HCT116 (cell line): ENCODE results near the gene AGPAT2. TPM values are rescaled to one million over a fixed set of nuclear protein-coding genes. Genes with fewer than 3 reads are reported as not detected.

Source experiments
- ATAC-seq: fragments of 200-7000 bp; cut with Tn5 transposase; 2 replicates; pipeline ENCODE4 v1.9.1; 2020; ENCODE audit warnings: mild to moderate bottlenecking, moderate library complexity
- BruUV-seq: library from RNA; stranded (reverse); fragments of 400-500 nt; replicated peaks from 2 replicates; lab custom pipeline; 2021; lab: Mats Ljungman, UMichigan
- CTCF ChIA-PET: fragments of 300-600 bp; sonication (Branson Sonifier 250); formaldehyde crosslinking; loops from one replicate; lab custom pipeline; 2021; ENCODE audit warnings: antibody characterized with exemption; lab: Charles Lee
- POLR2A ChIA-PET: fragments of 300-600, 350-600 bp; sonication (Branson Sonifier 250); formaldehyde crosslinking; loops from one replicate; lab custom pipeline; 2021; ENCODE audit warnings: antibody characterized with exemption; lab: Charles Lee
- RAD21 ChIA-PET, 2 experiments: fragments of 300-600 bp; sonication (Branson Sonifier 250); formaldehyde crosslinking; loops; one replicate each; lab custom pipeline; 2023; ENCODE audit warnings: low total read pairs in 2 of 2; ENCODE audit not compliant: uncharacterized antibody in 2 of 2, unreplicated experiment in 2 of 2, low non-redundant PET in 1 of 2; lab: Charles Lee
- DNase-seq: peaks from one replicate; pipeline ENCODE4 v3.0.0-alpha.2; 2010; ENCODE audit warnings: low read depth, low spot score
- H2AFZ ChIP-seq: fragments of 200-600 bp; shearing (Covaris generic), sonication (generic); 2 replicates; pipeline ENCODE4 v1.6.1; 2017; ENCODE audit warnings: low read depth, mixed run types, mixed read lengths, antibody characterized with exemption, low read length; ENCODE audit not compliant: poor library complexity, severe bottlenecking
- H3K27ac ChIP-seq: 2 replicates; pipeline ENCODE4 v1.5.1; 2012; ENCODE audit warnings: low read depth, low read length
- H3K27me3 ChIP-seq: fragments of 200-600 bp; sonication (generic); 2 replicates; pipeline ENCODE4 v1.6.1; 2016; ENCODE audit warnings: mixed run types, low read length, mixed read lengths; ENCODE audit not compliant: insufficient read depth
- H3K36me3 ChIP-seq, 2 experiments: fragments of 200-500 bp in 1 of 2; fragments of 200-600 bp in 1 of 2; sonication (Bioruptor generic) in 1 of 2; sonication (generic) in 1 of 2; 2 replicates each; pipeline versions ENCODE4 v1.5.1 to v1.6.1; 2014 to 2016; ENCODE audit warnings: low read length in 2 of 2, inconsistent platforms in 1 of 2, mixed read lengths in 1 of 2, mixed run types in 1 of 2; ENCODE audit not compliant: insufficient read depth in 2 of 2, control insufficient read depth in 1 of 2
- H3K4me1 ChIP-seq, 2 experiments: fragments of 200-600 bp in 1 of 2; sonication (generic) in 1 of 2; 2 replicates each; pipeline versions ENCODE4 v1.5.1 to v1.6.1; 2012 to 2017; ENCODE audit warnings: low read length in 2 of 2, inconsistent platforms in 1 of 2, mild to moderate bottlenecking in 1 of 2, mixed read lengths in 1 of 2, mixed run types in 1 of 2, moderate library complexity in 1 of 2; ENCODE audit not compliant: insufficient read depth in 2 of 2, control insufficient read depth in 1 of 2
- H3K4me2 ChIP-seq: fragments of 200-600 bp; sonication (generic); 2 replicates; pipeline ENCODE4 v1.6.1; 2017; ENCODE audit warnings: mixed run types, low read length, mixed read lengths
- H3K4me3 ChIP-seq, 2 experiments: fragments of 200-600 bp in 1 of 2; sonication (generic) in 1 of 2; replicated peaks in 1 of 2; 2 replicates each; pipeline ENCODE4 v1.5.1; 2011 to 2016; ENCODE audit warnings: low read length in 2 of 2, control low read depth in 1 of 2, low read depth in 1 of 2, mild to moderate bottlenecking in 1 of 2, mixed read lengths in 1 of 2, mixed run types in 1 of 2
- H3K79me2 ChIP-seq: fragments of 200-600 bp; sonication (generic); 2 replicates; pipeline ENCODE4 v1.6.1; 2017; ENCODE audit warnings: mild to moderate bottlenecking, mixed run types, low read length, moderate library complexity, mixed read lengths; ENCODE audit not compliant: insufficient read depth
- H3K9ac ChIP-seq: fragments of 200-600 bp; sonication (generic); 2 replicates; pipeline ENCODE4 v1.6.1; 2016; ENCODE audit warnings: low read length, mixed read lengths
- H3K9me2 ChIP-seq: fragments of 200-600 bp; sonication (generic), shearing (Covaris generic); 2 replicates; pipeline ENCODE4 v1.6.1; 2017; ENCODE audit warnings: mixed run types, mild to moderate bottlenecking, moderate library complexity; ENCODE audit not compliant: insufficient read depth
- H3K9me3 ChIP-seq, 2 experiments: fragments of 200-500 bp in 1 of 2; fragments of 200-600 bp in 1 of 2; sonication (Bioruptor generic) in 1 of 2; sonication (generic) in 1 of 2; 2 replicates each; pipeline ENCODE4 v1.6.1; 2014 to 2017; ENCODE audit warnings: low read length in 2 of 2, mixed read lengths in 2 of 2, inconsistent platforms in 1 of 2, low read depth in 1 of 2, mild to moderate bottlenecking in 1 of 2, mixed run types in 1 of 2, moderate library complexity in 1 of 2; ENCODE audit not compliant: control insufficient read depth in 1 of 2, insufficient read depth in 1 of 2
- H4K20me1 ChIP-seq: fragments of 200-600 bp; sonication (generic), shearing (Covaris generic); 2 replicates; pipeline ENCODE4 v1.6.1; 2017; ENCODE audit warnings: mixed run types, mild to moderate bottlenecking, moderate library complexity; ENCODE audit not compliant: insufficient read depth
- CBX3 ChIP-seq: IDR thresholded peaks from 2 replicates; pipeline ENCODE4 v1.6.1; 2012; ENCODE audit warnings: low read depth
- EGR1 ChIP-seq: IDR thresholded peaks from 2 replicates; pipeline ENCODE4 v1.6.1; 2012; ENCODE audit warnings: low read depth
- EZH2phosphoT487 ChIP-seq: fragments of 200-600 bp; IDR thresholded peaks from 2 replicates; pipeline ENCODE4 v1.6.1; 2018; ENCODE audit warnings: antibody characterized with exemption, borderline replicate concordance
- FOSL1 ChIP-seq: IDR thresholded peaks from 2 replicates; pipeline ENCODE4 v1.6.1; 2012; ENCODE audit warnings: low read depth
- JUND ChIP-seq: IDR thresholded peaks from 2 replicates; pipeline ENCODE4 v1.6.1; 2012
- POLR2A ChIP-seq: IDR thresholded peaks from 2 replicates; pipeline ENCODE4 v1.7.0; 2011; ENCODE audit warnings: borderline replicate concordance; ENCODE audit not compliant: insufficient read depth, insufficient read length; ENCODE audit errors: extremely low read depth
- POLR2AphosphoS5 ChIP-seq: IDR thresholded peaks from 2 replicates; pipeline ENCODE4 v1.6.1; 2011; ENCODE audit warnings: mild to moderate bottlenecking, low read depth, low read length, moderate library complexity
- RAD21 ChIP-seq: IDR thresholded peaks from 2 replicates; pipeline ENCODE4 v1.6.1; 2012; ENCODE audit warnings: low read depth, mild to moderate bottlenecking
- SRF ChIP-seq: IDR thresholded peaks from 2 replicates; pipeline ENCODE4 v1.6.1; 2012; ENCODE audit warnings: low read depth
- YY1 ChIP-seq: IDR thresholded peaks from 2 replicates; pipeline ENCODE4 v1.6.1; 2011; ENCODE audit warnings: low read length, low read depth, moderate library complexity, mild to moderate bottlenecking; ENCODE audit not compliant: insufficient replicate concordance; ENCODE audit errors: extremely low read depth
- intact Hi-C: fragments of 100-400 bp; cut with micrococcal nuclease; formaldehyde crosslinking; loops from 2 replicates; pipeline ENCODE4 v1.10.0; 2022
- total RNA-seq: library from RNA; stranded (reverse); gene quantifications from one replicate; pipeline ENCODE4 v1.2.1, GENCODE V29; 2021; ENCODE audit not compliant: unreplicated experiment
- TF ChIP-seq, protein P1 (sequence below): IDR thresholded peaks from 2 replicates; pipeline ENCODE4 v1.6.1; 2012
- TF ChIP-seq, protein P2 (sequence below): IDR thresholded peaks from 2 replicates; pipeline ENCODE4 v1.6.1; 2012
- TF ChIP-seq, protein P3 (sequence below): IDR thresholded peaks from 2 replicates; pipeline ENCODE4 v1.6.1; 2012; ENCODE audit warnings: low read depth
- TF ChIP-seq, protein P4 (sequence below), 3 experiments: fragments of 200-600 bp in 1 of 3; sonication (generic) in 1 of 3; IDR thresholded peaks in 2 of 3; conservative IDR thresholded peaks in 1 of 3; 2 replicates each; pipeline ENCODE4 v1.5.1; 2012 to 2017; ENCODE audit warnings: low read depth in 2 of 3, low read length in 2 of 3, antibody characterized with exemption in 1 of 3, borderline replicate concordance in 1 of 3, control low read depth in 1 of 3, mild to moderate bottlenecking in 1 of 3, mixed read lengths in 1 of 3, mixed run types in 1 of 3, moderate library complexity in 1 of 3; ENCODE audit not compliant: insufficient read depth in 1 of 3
- TF ChIP-seq, protein P5 (sequence below): IDR thresholded peaks from 2 replicates; pipeline ENCODE4 v1.6.1; 2011; ENCODE audit warnings: mild to moderate bottlenecking, low read length, moderate library complexity; ENCODE audit not compliant: insufficient replicate concordance; ENCODE audit errors: extremely low read depth

Gene AGPAT2
- total RNA-seq, 1 experiment from 2014 or later: 86.0 TPM

DNA sequence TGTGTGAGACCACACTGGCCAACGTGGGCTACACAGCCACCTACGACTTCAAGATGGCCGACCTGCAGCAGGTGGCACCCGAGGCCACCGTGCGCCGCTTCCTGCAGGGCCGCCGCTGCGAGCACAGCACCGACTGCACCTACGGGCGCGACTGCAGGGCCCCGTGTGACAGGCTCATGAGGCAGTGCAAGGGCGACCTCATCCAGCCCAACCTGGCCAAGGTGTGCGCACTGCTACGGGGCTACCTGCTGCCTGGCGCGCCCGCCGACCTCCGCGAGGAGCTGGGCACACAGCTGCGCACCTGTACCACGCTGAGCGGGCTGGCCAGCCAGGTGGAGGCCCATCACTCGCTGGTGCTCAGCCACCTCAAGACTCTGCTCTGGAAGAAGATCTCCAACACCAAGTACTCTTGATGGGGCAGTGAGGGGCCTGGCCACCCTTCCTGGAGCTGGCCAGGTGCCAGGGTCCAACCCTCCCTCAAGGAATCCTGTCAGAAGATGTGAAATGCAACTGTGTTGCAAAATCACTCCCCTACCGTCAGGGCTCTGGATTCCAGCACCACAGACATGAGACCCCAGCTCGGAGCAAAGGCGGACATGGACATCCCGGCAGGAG lies 36.2 kb upstream of the AGPAT2 start:
- no peak overlapping the region for H3K4me3 ChIP-seq
- H3K27ac ChIP-seq: peak overlapping the region; percentile 52
- H3K79me2 ChIP-seq: peaks cover 44% of the 10 kb centered on the region
- H3K9me3 ChIP-seq: no peaks in the 10 kb centered on the region
- no peaks in the 10 kb centered on the region for H3K9me2 ChIP-seq
- H4K20me1 ChIP-seq: peaks cover 37% of the 10 kb centered on the region; the same call in 1 of the 2 replicates
- H3K36me3 ChIP-seq: peaks cover 19 to 46% of the 10 kb centered on the region in 2 experiments; a peak in 3 of 4 replicates
- DNase-seq (no peak), ATAC-seq (peak; percentile 17)
- H3K27me3 ChIP-seq: no peaks in the 10 kb centered on the region
- H2AFZ ChIP-seq: no peak overlapping the region
- ChIA-PET RAD21 (no interaction called here), POLR2A (no interaction called here), CTCF (interaction anchor here (0.9 kb wide), 1 partner anchor 34 kb away, joined by 3 read pairs; the partner anchor contains the start of gene LCN8)
- no TSS peak for BruUV-seq
- no peak overlapping the region for H3K9ac ChIP-seq
- H3K4me1 ChIP-seq: peaks cover 9 to 51% of the 10 kb centered on the region in 2 experiments; a peak in 3 of 4 replicates
- TF ChIP-seq EGR1: no peak
- no peak for TF ChIP-seq SRF
- TF ChIP-seq CBX3: no peak
- TF ChIP-seq, protein P1, sequence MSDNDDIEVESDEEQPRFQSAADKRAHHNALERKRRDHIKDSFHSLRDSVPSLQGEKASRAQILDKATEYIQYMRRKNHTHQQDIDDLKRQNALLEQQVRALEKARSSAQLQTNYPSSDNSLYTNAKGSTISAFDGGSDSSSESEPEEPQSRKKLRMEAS: no peak
- TF ChIP-seq, protein P2, sequence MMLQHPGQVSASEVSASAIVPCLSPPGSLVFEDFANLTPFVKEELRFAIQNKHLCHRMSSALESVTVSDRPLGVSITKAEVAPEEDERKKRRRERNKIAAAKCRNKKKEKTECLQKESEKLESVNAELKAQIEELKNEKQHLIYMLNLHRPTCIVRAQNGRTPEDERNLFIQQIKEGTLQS: no peak
- TF ChIP-seq, protein P3, sequence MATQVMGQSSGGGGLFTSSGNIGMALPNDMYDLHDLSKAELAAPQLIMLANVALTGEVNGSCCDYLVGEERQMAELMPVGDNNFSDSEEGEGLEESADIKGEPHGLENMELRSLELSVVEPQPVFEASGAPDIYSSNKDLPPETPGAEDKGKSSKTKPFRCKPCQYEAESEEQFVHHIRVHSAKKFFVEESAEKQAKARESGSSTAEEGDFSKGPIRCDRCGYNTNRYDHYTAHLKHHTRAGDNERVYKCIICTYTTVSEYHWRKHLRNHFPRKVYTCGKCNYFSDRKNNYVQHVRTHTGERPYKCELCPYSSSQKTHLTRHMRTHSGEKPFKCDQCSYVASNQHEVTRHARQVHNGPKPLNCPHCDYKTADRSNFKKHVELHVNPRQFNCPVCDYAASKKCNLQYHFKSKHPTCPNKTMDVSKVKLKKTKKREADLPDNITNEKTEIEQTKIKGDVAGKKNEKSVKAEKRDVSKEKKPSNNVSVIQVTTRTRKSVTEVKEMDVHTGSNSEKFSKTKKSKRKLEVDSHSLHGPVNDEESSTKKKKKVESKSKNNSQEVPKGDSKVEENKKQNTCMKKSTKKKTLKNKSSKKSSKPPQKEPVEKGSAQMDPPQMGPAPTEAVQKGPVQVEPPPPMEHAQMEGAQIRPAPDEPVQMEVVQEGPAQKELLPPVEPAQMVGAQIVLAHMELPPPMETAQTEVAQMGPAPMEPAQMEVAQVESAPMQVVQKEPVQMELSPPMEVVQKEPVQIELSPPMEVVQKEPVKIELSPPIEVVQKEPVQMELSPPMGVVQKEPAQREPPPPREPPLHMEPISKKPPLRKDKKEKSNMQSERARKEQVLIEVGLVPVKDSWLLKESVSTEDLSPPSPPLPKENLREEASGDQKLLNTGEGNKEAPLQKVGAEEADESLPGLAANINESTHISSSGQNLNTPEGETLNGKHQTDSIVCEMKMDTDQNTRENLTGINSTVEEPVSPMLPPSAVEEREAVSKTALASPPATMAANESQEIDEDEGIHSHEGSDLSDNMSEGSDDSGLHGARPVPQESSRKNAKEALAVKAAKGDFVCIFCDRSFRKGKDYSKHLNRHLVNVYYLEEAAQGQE: no peak
- no peak; the same call in 1 of the 2 replicates for TF ChIP-seq POLR2AphosphoS5
- no peak for TF ChIP-seq JUND
- TF ChIP-seq POLR2A: no peak
- no peak for TF ChIP-seq YY1
- no peak for TF ChIP-seq EZH2phosphoT487
- no peak for TF ChIP-seq FOSL1
- TF ChIP-seq, protein P4, sequence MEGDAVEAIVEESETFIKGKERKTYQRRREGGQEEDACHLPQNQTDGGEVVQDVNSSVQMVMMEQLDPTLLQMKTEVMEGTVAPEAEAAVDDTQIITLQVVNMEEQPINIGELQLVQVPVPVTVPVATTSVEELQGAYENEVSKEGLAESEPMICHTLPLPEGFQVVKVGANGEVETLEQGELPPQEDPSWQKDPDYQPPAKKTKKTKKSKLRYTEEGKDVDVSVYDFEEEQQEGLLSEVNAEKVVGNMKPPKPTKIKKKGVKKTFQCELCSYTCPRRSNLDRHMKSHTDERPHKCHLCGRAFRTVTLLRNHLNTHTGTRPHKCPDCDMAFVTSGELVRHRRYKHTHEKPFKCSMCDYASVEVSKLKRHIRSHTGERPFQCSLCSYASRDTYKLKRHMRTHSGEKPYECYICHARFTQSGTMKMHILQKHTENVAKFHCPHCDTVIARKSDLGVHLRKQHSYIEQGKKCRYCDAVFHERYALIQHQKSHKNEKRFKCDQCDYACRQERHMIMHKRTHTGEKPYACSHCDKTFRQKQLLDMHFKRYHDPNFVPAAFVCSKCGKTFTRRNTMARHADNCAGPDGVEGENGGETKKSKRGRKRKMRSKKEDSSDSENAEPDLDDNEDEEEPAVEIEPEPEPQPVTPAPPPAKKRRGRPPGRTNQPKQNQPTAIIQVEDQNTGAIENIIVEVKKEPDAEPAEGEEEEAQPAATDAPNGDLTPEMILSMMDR (IDR thresholded peaks at IDR 0.05 in 2 of 3, conservative IDR thresholded peaks at IDR 0.05 in 1 of 3; ENCODE audit: borderline replicate concordance in 1 of 3, insufficient read depth in 1 of 3, low read depth in 2 of 3, low read length in 2 of 3): no peak
- TF ChIP-seq, protein P5, sequence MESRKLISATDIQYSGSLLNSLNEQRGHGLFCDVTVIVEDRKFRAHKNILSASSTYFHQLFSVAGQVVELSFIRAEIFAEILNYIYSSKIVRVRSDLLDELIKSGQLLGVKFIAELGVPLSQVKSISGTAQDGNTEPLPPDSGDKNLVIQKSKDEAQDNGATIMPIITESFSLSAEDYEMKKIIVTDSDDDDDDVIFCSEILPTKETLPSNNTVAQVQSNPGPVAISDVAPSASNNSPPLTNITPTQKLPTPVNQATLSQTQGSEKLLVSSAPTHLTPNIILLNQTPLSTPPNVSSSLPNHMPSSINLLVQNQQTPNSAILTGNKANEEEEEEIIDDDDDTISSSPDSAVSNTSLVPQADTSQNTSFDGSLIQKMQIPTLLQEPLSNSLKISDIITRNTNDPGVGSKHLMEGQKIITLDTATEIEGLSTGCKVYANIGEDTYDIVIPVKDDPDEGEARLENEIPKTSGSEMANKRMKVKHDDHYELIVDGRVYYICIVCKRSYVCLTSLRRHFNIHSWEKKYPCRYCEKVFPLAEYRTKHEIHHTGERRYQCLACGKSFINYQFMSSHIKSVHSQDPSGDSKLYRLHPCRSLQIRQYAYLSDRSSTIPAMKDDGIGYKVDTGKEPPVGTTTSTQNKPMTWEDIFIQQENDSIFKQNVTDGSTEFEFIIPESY: no peak
- TF ChIP-seq RAD21: no peak
- intact Hi-C loops: no loop called here
- H3K4me2 ChIP-seq: no peak overlapping the region
